HG02610 (cell line): ENCODE data around the gene CPTP.

Experiments used
- ATAC-seq: cut with Tn5 transposase; IDR thresholded peaks from one replicate; pipeline ENCODE4 v1.9.1; 2021; ENCODE audit warnings: mild to moderate bottlenecking, moderate library complexity; ENCODE audit not compliant: unreplicated experiment

The CPTP gene

DNA sequence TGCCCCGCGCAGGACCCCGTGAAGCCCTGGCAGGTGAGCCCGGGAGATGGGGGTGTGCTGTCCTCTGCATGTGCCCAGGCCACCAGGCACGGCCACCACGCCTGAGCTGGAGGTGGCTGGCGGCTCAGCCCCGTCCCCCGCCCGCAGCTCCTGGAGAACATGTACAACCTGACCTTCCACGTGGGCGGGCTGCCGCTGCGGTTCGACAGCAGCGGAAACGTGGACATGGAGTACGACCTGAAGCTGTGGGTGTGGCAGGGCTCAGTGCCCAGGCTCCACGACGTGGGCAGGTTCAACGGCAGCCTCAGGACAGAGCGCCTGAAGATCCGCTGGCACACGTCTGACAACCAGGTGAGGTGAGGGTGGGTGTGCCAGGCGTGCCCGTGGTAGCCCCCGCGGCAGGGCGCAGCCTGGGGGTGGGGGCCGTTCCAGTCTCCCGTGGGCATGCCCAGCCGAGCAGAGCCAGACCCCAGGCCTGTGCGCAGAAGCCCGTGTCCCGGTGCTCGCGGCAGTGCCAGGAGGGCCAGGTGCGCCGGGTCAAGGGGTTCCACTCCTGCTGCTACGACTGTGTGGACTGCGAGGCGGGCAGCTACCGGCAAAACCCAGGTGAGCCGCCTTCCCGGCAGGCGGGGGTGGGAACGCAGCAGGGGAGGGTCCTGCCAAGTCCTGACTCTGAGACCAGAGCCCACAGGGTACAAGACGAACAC is 8.3 kb downstream of the CPTP start:
- ATAC-seq = no peak

DNA sequence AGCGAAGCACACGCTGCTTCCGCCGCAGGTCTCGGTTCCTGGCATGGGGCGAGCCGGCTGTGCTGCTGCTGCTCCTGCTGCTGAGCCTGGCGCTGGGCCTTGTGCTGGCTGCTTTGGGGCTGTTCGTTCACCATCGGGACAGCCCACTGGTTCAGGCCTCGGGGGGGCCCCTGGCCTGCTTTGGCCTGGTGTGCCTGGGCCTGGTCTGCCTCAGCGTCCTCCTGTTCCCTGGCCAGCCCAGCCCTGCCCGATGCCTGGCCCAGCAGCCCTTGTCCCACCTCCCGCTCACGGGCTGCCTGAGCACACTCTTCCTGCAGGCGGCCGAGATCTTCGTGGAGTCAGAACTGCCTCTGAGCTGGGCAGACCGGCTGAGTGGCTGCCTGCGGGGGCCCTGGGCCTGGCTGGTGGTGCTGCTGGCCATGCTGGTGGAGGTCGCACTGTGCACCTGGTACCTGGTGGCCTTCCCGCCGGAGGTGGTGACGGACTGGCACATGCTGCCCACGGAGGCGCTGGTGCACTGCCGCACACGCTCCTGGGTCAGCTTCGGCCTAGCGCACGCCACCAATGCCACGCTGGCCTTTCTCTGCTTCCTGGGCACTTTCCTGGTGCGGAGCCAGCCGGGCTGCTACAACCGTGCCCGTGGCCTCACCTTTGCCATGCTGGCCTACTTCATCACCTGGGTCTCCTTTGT is 9.1 kb downstream of the CPTP start:
- no peak for ATAC-seq

GRCh38 chr1:1334835-1335234 is 10.2 kb downstream of the CPTP start:
- no peak for ATAC-seq

DNA sequence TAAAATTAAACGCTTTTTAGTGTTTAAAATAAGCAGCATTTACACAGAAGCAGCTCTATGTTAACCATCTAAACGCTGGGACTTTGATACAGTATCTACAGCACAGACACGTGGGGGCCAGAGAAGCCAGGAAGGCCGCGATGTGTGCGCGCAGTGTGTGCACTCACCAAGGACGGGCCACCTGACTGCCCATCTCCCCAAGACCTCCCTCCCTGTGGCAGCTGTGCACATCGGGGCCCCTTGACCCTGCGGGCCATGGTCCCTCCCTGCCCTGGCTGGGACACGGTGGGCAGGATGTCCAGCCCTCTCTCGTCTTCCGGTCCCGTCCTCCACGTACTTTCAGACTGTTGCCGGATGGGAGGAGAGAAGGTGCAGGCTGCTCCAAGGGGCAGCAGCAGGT is 10.7 kb downstream of the CPTP start:
- no peak for ATAC-seq

GRCh38 chr1:1335792-1336248 is 11.2 kb downstream of the CPTP start:
- no peak for ATAC-seq

- ATAC-seq = no peak
Measured at GRCh38 chr1:1336446-1336845, 11.8 kb downstream of the CPTP start.

DNA sequence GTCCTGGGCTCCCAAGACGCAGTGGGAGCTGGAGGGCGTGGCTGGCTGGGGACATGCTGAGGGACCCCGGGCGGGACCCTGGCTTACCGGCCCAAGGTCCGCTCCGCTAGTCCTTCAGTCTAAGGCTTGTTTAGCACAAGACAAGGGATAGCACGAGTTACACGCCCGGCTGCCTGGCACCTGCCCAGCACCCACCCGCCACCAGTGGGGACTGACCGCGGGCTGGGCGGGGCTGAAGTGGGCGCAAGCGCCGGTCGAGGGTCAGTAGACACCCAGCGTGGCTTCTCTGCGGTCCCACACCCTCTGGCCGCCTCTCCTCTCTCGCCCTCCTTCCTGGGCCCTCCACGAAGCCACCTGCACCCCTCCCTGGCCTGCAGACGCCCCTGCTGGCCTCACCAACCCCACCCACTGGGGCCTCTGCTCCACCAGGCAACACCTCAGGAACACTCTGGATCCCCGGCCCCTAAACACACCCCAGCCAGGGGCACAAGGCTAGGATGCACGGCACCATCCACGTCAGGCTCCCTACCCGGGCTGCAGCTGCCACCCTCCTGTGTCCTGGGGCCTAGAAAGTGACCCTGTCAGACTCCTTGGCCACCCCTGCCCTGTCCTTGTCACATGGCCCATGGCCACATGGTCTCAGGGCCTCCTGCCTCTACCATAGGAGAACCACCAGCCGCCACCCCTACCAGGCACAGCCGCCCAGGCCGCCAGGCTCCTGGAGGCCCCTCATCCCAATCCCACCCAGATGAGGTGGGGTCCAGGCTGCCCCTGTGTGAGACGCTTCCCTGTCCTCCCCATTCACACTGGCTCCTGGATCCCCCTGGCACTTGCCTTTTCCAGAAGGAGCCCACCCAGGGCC is 12.6 kb downstream of the CPTP start:
- ATAC-seq = no peak

DNA sequence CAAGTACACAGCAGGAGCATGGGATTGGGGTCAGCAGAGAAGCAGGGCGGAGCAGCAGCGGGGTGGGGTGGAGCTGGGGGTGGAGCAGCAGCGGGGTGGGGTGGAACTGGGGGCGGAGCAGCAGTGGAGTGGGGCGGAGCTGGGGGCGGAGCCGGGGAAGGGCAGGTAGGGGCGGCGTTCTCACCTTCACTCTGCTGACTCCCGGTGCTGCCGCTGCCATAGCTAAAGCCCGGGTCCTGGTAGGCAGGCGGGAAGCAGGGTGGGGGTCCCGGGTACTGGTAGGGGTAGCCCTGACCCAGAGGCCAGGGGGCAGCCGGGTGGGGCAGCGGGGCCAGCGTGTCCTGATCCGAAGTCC is 13.2 kb downstream of the CPTP start:
- ATAC-seq = no peak

GRCh38 chr1:1338278-1338677 is 13.7 kb downstream of the CPTP start:
- ATAC-seq = no peak

DNA sequence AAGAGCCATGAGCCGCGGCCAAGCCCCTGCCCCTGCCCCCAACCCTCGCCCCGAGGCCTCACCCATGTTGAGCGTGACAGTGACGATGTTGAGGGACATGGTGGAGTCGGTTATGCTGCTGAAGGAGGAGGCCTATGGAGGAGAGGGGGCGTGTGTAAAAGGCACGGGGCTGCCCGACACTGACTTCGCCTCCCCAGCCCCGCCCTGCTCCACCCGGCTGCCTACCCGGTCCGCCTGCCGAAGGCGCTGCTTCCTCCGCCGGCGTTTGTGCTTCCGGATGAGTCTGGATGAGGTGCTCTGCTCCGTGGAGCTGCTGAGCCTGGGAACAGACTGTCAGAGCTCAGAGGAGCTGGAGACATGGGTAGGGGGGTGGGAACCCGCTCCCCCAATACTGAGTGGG is 15.6 kb downstream of the CPTP start:
- no peak for ATAC-seq

- ATAC-seq = no peak
Measured at GRCh38 chr1:1340791-1341548, 16.4 kb downstream of the CPTP start.

GRCh38 chr1:1341549-1342021 is 17.0 kb downstream of the CPTP start:
- no peak for ATAC-seq

DNA sequence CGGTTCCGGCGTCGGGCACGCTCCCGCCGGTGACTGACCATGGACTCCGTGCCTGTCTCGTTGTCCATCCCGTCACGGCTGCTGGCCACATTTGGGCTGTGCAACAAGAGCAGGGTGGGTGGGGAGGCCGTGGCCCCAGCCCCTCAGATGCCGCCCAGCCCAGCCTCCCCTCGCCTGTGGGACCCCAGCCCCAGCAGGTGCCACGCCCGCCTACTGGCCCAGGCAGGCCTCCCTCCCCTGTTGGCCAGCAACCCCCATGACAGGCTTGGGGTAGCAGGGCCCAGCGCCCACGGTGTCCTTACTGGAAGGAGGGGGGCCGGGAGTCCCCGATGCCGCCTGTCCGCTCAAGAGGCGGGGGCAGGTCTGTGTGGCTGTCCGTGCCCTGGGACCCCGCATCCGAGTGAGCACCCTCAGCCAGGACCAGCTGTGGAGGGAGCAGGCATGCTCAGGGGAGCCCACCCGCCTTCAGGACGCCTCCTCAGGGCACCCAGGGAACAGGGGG is 17.5 kb downstream of the CPTP start:
- ATAC-seq = no peak

DNA sequence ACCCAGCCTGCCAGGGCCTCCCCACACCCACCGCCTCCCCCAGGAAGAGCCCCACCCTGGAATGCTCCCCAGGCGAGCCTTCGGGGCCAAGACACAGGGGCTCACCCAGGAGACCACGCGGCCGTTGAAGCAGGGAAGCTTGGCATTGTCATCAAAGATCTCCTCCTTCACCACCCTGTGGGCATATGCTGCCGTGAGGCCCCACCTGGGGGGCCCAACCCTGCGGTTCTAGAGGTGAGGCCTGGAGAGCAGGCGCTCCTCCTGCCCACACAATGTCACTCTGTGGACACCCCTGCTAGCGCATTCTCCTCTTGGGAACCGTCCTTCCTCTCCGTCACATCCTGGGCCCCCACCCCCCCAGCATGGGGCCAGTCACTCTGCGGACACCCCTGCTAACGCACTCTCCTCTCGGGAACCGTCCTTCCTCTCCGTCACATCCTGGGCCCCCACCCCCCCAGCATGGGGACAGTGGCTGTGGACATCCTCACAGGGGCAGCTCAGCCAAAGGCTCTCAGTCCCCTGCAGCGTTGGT is 18.0 kb downstream of the CPTP start:
- no peak for ATAC-seq

- ATAC-seq = no peak
Measured at GRCh38 chr1:1343811-1344421, 19.3 kb downstream of the CPTP start.

DNA sequence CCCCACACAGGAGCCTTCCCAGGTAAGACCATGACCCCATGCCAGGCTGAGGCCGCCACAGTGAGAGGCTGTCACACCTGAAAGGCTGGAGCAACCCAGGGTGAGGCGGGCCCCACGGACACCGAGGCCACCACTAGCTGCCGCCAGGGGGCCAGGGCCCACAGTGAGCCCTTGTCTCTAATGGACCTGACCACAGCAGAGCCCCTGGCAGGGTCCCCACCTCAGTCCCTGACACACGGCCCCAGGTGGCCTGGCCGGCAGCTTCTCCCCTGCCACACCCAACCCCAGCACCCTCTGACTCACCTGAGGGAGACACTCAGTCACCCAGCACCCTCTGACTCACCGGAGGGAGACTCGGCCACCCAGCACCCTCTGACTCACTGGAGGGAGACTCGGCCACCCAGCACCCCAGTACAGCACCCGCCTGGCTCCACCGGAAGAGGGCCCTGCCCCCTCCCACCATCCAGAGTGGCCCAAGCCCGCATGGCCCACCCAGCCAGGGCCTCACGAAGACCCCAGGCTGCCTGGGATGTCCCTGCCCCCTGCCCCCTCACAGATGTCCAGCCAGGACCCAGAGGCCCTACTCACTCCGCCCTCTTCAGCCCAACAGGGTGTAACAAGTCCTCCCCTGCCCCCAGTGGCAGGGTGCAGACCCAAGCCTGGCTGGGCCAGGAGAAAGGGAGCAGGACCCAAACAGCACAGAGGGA is 20.2 kb downstream of the CPTP start:
- ATAC-seq = no peak

DNA sequence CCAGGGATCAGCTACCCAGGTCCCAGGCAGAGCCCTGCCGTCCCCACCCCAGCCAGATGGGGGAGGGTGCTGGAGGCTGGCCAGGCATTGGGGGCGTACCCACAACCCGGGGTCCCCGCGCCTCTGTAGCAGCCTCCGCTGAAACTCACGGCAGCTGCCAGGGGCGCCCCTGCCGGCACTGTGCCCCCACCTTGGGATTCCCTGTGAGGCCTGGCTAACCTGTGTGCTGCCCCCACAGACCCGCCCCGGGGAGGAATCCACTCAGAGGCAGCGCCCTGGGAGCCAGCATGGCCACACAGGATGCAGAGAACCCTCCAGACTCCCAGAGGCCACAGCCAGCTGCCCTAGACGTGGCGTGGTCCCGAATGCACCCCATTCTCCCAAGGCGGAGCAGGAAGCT is 20.8 kb downstream of the CPTP start:
- no peak for ATAC-seq

GRCh38 chr1:1345860-1346500 is 21.4 kb downstream of the CPTP start:
- ATAC-seq = no peak

DNA sequence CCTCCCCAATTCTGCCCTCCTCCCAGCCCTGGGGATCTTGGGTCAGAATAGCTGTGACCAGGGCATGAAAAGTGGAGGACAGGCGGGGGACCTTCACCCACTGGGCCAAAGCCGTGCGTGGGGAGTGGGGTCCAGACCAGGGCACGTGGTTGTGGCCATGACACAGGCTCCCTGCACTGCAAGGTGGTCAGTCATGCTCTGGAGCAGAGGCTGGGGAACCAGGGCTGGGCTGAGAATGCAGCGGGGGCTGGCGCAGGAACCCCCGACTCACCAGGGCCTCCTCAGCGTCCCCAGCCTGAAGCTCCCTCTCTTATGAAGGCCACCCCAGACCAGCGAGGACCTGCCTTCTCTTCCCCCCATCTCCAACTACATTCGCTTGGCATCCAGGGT is 21.9 kb downstream of the CPTP start:
- ATAC-seq = no peak
